T follicular helper cell (primary cell): Measurements from ENCODE around the gene PNMT.
"Not testable (repeated sequence)": the region's sequence is repeated elsewhere in the genome, so short reads cannot be mapped to it uniquely, and the experiment has no call there.

Experiments
- DNase-seq: peaks from one replicate; pipeline ENCODE4 v3.0.0-alpha.2; 2020; ENCODE audit warnings: low read depth

PNMT gene

GRCh38 chr17:39687546-39688474 lies 19.6 kb downstream of the PNMT start, which contains the start of gene PGAP3:
Gene PGAP3 (minus strand): TSS chr17:39688057. CDS start chr17:39688014, 43 bp downstream.
- DNase-seq, result peak; percentile 64

DNA sequence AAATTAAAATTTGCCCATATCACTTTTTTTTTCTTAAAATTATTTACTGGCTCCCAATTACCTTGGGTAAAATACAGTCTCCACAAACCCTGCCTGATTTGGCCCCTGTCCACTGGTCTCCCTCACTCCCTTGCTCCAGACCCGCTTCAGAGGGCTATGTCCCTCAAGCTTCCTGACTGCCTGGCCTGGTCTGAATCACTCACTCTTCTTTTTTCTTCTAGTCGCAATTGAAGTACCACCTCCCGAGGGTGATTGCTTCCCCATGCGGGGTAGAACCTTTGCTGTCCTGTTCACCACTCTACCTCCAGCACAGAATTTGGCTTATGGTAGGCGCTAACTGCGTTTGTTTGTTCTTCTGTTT lies 20.2 kb downstream of the PNMT start:
- DNase-seq, result no peak

- DNase-seq, result no peak
Observed at GRCh38 chr17:39688945-39689344, 20.7 kb downstream of the PNMT start.

- DNase-seq, result no peak
Observed at GRCh38 chr17:39694593-39694992, 26.3 kb downstream of the PNMT start.

GRCh38 chr17:39695089-39695474 lies 26.8 kb downstream of the PNMT start:
- no peak for DNase-seq

DNA sequence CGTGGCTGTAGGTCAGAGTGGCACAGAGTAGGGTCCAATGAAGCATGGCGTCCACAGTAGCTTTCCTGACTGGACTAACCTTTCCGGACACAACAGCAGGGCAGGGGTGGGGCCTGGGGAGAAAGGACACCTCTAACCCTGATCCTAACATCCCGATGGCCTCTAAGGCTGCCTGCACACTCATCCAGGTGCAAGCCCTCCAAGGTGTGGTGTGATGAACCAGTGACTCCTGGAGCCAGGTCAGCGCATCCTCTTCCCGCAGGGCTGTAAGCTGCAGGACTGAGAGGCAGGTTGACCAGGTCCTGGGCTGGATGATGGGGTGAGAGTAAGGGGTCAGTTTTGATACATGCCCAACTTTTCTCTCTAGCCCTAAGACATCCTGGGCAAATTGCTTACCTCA lies 28.5 kb downstream of the PNMT start:
- no peak for DNase-seq

GRCh38 chr17:39697961-39698360 lies 29.7 kb downstream of the PNMT start:
- no peak for DNase-seq

DNA sequence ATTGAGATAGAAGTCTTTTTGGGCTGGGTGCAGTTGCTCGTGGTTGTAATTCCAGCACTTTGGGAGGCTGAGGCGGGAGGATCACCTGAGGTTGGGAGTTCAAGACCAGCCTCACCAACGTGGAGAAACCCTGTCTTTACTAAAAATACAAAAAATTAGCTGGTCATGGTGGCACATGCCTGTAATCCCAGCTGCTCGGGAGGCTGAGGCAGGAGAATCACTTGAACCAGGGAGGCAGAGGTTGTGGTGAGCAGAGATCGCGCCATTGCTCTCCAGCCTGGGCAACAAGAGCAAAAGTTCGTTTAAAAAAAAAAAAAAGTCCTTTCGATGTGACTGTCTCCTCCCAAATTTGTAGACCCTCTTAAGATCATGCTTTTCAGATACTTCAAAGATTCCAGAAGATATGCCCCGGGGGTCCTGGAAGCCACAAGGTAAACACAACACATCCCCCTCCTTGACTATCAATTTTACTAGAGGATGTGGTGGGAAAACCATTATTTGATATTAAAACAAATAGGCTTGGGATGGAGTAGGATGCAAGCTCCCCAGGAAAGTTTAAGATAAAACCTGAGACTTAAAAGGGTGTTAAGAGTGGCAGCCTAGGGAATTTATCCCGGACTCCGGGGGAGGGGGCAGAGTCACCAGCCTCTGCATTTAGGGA lies 31.0 kb downstream of the PNMT start:
- DNase-seq, result not testable (repeated sequence)

- no peak for DNase-seq
Observed at GRCh38 chr17:39699818-39700147, 31.5 kb downstream of the PNMT start, which contains the start of gene ERBB2. Gene ERBB2 (plus strand): TSS chr17:39700064. CDS start chr17:39700239, 175 bp downstream.

DNA sequence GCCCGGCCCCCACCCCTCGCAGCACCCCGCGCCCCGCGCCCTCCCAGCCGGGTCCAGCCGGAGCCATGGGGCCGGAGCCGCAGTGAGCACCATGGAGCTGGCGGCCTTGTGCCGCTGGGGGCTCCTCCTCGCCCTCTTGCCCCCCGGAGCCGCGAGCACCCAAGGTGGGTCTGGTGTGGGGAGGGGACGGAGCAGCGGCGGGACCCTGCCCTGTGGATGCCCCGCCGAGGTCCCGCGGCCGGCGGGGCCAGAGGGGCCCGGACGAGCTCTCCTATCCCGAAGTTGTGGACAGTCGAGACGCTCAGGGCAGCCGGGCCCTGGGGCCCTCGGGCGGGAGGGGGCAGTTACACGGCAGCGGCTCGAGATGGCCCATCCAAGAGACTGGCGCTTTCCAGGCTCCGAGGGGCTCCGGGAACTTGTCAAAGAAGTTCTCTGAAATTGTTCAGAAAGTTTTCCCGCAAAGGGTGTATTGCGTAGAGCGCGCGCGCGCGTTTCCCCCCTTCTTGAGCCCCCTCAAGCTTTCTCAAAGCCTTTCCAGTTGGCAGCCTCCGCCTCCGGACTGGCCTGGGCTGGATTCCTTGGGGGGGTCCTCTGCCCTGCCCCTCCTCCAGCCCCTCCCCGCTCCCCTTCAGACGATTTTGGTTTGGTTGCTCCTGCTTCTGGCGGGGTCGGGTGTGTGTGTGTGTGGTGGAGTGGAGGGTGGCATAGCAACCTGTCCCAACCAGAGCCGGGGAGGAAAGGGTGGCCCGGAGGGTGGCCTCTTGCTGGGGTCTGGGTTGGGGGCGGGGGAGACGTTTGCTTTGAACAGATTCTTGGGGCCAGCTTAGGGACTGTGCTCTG lies 32.1 kb downstream of the PNMT start:
- DNase-seq, result no peak

- no peak for DNase-seq
Observed at GRCh38 chr17:39701012-39701783, 32.9 kb downstream of the PNMT start.

DNA sequence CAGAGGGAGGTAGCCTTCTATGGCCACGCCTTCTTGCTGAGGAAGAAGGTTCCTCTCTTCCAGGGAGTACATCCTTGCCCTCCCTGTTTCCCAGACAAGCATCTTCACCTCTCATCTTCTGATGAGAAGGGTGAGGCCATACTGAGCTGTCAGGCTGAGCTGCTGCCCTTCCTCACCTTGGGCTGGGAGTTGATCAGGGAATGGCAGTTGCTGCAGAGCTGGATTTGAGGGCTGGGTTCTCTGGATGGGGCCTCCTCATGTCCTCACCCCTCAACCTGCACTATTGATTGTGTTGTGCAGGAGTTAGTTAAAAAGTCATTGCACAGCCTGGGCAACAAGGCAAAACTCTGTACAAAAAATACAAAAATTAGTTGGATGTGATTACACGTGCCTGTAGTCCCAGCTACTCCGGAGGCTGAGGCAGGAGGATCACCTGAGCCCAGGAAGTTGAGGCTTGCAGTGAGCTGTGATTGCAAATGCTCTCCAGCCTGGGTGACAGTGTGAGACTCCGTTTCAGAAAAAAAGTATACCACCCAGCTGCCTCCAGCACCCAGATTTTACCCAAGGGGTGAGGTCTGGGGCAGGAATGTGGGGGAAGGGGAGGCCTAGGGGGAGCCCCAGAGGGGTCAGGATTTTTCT lies 33.6 kb downstream of the PNMT start:
- no peak for DNase-seq

DNA sequence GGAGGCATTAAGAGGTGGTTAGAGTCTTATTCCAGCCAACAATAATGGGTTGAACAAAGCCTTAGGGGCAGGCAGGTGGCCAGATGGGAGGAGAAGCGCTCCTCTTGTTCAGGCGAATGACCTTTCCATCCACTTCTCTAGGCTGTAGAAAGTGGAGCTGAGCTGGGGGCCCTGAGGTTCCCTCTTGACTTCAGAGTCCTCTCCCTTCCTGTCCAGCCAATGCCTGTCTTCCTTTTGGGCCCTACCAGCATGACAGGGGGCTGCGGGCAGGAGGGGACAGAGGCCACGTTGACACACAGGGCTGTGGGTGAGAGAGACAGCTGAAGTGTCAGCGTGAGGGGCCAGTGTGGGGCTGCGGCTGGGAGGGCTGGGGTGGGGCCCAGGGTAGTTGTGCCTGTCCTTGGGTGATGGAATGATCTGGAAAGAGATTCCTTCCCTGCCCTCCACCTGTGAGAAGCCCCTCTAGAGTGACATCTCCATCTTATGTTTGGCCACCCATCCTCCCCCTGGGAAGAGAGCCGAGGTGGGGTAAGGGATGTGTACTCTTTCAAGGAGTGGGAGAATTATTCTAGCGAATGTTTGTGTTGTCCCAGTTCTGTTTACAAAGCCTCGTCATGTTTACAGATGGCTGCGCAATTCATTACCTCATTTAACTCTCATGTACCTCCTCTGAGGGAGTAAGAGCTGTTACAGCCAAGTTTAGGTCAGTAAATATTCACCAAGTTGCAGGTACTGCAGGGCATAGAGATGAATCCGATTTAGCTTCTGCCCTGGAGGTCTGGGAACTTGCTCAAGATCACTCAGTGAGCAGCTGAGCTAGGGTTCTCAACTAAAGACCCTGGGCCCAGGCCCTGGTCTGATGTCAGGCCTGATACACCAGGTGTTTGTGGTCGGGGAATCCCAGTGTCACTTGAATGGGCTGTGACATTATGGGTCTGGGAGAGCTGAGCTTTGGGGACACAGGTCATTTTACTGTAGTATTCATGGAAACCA lies 34.9 kb downstream of the PNMT start:
- no peak for DNase-seq

- no peak for DNase-seq
Observed at GRCh38 chr17:39703913-39704312, 35.7 kb downstream of the PNMT start.

GRCh38 chr17:39704821-39705551 lies 36.7 kb downstream of the PNMT start:
- DNase-seq, result no peak

DNA sequence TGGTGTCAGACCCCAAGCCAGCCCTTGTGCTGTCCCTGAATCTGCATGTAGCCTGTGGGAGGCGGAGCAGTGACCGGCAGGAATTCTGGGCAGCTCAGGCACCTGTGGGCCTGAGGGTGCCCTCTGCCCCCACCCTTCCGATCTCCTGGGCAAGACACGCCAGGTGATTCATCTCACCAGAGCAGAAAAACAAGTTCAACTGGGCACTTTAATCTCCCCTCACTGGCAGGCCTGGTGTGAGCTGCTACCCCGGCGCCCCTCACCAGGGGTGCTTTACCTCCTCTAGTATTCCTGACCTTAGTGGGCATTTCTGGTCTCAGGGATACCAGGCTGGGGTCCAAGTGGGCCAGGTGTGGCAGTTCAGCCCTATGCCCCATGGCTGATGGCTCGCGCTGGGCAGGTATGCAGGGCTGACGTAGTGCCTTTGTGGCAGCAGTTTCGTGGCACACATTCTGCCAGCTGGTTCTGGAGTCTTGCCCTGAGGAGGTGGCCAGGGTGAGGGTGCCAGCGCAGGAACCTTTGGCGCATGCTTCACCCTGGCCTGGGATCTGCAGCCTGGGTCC lies 37.6 kb downstream of the PNMT start:
- no peak for DNase-seq

GRCh38 chr17:39706383-39706782 lies 38.1 kb downstream of the PNMT start:
- DNase-seq, result no peak

- DNase-seq, result no peak
Observed at GRCh38 chr17:39706921-39707337, 38.7 kb downstream of the PNMT start.
